GM21528 (cell line): ENCODE results near the gene FOXB1.

ENCODE experiments used
- ATAC-seq: cut with Tn5 transposase; IDR thresholded peaks from one replicate; pipeline ENCODE4 v1.9.1; 2021; ENCODE audit warnings: mild to moderate bottlenecking, moderate library complexity; ENCODE audit not compliant: unreplicated experiment, low FRiP score

The FOXB1 gene

DNA sequence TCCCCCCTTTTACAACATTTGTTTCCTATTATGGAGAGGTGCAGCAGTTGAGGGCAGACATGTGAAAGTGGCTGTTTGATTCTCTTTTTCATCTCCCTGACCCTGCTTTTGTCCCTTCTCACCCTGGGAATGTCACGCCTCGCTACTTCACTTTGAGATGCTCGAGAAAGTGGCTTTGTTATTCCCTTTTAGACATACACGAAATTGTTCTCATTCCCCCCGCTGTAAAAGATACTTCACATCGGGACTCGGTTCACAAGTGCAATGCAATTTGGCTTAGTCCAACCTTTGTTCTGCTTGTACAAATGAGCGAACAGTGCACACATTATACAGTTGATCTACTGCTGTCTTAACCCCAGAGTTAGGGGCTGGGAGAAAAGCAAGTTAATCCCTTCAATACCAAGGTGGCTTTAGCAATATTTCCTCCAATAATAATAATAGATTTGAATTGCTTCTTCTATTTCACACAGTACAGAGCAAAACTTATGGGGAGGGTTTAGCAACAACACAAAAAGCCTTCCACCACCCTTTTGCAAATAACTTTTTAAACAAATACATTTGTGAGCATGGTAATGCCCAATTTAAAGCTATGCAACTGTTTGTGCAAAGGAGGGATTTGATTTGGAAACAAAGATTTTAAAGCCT, 5.7 kb upstream of the FOXB1 start:
- no peak for ATAC-seq

DNA sequence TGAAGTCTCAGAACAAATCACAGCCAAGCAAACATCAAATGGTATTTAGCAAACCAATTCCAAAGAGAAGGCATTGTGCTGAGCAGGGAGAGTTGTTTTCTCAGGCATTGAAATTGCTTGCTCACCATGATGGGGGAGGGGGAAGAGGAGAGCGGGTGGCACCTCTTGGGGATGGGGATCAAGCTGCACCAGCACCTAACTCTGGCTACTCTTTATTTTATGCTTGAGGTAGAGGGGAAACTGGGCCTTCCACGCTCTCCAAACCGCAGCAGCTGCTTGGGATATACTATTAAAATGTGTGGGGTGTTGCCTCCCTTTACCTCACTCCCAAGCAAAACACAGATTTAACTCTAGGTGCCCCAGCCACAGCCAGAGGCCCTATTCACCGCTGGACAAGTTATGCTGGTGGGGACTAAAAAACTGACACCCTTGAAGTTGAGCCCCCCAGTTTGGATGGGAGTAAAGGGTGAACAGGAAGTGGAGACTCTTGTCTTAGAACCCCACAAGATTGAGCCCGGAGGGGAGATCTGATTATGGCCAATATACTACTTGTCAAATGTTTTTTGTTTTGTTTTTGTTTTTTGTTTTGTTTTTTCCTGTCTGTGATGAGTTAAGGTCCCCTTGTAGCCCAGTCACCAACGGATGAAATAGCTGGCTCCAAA, 5.0 kb upstream of the FOXB1 start:
- no peak for ATAC-seq

DNA sequence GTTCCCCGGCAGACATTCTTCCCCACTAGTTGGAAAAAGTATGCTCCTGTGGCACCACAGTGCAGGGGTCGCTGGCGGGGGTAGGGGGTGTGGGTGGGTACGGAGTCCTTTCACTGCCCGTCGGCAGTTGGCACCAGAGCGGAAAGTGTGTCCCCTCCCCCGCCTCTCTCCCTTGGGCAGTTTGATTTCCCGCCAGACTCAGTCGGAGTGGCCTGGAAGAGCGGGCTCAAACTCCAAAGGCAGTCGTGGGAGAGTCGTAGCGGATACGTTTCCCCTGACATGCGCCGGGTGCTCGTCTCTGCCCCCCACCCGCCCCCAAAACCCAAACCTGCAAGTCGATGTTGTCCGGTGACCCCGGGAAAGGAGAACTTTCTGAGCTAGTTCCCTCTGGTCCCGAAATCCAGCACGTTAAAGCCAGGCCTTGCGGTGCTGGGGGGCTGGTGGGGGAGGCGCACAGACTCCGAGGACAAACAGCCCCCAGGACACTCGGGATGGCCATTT, 4.4 kb upstream of the FOXB1 start:
- ATAC-seq = no peak

DNA sequence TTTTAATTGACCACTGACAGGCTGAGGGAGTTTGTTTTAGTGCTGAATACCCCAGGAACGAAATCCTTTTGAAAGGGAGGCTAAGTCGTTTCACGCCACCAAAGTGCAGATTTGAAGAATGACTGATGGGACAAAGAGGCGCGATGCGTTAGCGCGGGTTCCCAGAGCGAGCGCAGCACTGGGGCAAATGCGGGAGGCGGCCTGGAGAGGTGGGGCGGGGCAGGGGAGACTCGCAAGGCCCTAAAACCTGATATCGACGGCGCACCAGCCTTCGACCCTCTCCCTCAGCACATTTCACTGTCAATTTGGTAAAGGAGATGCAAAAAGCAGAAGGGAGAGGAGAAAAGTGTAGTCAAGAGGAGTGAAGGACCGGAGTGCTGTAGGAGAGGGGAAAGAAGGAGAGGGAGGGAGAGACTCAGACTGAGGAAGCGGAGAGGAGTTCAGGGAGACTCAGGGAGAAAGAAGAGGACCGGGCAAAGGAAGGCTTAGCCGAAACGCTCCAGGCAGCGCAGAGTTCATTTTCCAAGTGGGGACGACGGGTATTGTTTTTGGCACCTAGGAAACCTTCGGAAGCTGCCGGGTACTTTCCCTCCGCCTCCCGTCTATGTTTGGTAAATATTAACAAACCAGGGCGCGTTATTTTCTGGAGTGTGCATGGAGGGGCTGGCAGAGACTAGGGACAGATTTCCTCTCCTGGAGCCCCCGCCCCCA, 3.8 kb upstream of the FOXB1 start:
- no peak for ATAC-seq

DNA sequence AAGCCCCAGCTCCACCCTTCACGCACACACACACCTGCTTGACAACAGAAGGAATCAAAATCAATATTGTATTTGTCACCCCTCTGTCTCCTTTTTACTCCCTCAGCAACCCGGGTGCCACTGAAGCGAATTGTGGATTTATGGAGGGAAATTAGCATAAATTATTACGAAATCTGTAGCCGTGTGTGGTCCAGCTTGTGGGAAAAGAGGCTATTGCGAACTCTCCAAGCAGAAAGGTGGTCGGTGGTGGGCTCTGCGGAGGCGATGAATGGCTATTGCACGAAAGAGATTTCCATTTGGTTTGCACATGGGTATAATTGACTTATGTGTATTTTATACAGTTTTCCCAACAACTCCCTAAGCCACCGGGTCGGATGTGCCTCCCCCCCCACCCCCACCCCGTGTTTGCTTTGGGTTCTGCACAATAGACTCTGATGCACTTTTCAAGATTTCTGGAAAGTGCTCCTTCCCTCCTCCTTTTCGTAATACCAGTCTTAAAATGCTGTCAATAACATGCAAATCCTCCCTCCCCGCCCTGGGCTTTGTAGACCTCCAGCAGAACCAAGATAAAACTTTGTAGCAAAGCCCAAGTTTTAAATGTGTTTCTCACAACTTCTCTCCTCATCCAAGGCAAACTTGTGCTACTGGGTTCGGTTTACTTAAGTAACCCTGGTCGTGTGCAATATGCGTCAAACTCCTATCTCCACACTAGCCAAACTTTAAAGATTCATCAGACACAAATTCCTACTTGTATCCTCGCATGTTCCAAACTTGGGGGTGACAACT, 3.1 kb upstream of the FOXB1 start:
- no peak for ATAC-seq

DNA sequence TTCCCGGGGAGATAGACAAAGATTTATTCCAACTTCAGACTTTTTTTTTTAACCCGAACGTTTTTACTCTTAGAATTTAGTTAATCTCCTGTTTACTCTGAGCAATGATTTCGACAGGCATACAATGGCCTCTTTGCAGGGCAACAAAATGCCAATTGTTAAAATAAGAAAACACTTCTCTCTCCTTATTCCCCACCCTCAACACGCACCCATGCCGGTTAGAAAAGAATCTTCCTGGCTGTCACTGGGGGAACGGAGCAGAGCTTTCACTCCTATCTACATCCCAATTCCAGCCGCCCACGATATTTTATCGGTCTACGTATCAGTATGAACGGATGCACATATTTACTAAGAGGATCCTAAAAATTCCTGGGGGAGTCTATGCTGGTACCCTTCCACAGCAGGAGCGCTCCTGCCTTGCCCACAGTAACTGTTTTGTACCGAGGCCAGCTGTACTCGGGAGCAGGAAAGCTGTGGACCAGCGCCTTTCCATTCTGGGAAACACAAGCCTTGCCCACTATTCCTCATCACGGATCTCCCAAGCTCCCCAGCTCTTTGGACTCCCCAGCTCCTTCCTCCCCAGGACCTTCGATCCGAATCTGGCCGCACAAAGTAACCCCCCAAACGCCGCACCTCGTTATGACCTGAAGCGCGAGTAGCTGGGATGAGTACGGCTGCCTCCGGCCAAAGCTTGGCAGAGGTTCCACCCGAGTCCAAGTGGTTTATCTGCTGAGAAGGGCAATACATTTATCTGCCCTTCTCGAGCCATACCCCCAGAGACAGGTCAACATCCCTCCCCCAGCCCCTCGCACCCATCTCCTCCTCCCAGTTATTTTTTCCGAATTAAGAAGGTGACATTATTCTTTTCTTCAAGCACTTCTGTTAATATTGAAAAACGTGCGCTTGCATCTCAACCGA, 2.2 kb upstream of the FOXB1 start:
- ATAC-seq = no peak

DNA sequence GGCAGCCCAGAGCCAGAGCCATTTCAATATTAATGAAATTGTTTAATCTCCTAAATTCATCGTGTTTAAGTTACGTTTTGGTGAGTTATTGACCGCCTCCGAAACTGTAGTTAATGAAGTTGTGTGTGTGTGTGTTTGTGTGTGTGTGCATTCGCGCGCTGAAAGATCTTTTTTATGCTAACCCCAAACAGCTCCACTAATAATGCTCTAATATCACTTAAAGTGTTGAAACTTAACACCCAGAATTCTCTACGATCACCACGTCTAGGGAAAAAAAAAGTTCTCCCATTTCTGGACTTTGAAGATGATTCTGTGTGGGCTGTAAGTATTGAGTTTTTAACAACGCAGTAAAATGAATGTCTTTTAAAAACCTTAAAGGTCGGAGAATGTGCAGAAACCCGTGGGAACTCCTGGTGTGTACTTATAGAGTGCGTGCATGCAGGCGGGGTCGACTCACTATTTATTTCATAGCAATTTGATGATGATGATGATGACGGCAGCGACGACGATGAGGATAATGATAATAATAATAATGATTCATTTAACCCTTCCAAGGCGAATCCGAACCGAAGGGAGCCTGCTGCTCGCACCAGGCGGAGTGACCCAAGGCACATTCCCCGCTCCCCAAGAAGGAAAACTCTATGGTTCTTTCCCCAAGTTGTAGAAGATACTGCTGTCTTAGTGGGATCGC, 1.4 kb upstream of the FOXB1 start:
- no peak for ATAC-seq

DNA sequence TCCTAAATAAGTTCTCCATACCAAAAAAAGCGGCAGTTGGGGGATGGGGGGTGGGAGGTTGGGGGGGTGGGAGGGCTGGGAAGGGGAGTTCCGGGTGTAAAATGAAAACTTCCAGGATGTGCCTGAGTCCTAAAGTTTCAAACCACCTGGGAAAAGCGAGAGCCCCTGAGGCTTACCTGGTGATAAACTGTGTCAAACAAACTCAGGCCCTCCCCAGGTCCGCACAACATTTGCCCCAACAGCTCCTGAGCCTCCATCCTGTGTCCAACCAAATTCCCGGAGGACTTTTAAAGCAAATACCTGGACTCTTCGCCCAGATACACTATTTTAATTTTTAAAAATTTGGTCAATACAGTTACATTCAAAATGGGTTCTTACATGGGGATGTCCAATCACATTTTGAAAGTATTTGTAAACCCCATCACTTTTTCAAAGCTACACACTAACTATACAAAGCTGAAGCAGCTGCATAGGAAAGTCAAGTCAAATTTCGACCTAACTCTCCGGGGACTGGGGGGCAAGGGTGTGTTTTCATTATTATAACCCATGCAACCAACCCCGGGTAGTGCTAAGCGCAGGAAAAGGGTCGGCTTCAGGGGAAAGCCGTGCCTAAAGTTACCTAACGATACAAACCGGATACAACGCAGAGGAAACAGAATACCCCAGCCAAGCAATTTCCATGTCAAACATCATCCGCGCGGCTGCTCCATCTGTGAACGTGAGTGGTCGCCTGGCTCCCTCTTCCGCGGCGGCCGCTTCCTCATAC, 685 bp upstream of the FOXB1 start:
- no peak for ATAC-seq

DNA sequence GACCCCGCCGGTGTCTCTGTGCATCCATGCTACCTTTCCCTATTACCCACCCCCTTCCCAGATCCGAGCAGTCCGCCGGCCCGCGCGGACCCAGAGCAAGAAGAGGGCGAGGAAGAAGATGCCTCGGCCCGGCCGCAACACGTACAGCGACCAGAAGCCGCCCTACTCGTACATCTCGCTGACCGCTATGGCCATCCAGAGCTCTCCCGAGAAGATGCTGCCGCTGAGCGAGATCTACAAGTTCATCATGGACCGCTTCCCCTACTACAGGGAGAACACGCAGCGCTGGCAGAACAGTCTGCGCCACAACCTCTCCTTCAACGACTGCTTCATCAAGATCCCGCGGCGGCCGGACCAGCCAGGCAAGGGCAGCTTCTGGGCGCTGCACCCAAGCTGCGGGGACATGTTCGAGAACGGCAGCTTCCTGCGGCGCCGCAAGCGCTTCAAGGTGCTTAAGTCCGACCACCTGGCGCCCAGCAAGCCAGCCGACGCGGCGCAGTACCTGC, 788 bp downstream of the FOXB1 start:
- no peak for ATAC-seq

DNA sequence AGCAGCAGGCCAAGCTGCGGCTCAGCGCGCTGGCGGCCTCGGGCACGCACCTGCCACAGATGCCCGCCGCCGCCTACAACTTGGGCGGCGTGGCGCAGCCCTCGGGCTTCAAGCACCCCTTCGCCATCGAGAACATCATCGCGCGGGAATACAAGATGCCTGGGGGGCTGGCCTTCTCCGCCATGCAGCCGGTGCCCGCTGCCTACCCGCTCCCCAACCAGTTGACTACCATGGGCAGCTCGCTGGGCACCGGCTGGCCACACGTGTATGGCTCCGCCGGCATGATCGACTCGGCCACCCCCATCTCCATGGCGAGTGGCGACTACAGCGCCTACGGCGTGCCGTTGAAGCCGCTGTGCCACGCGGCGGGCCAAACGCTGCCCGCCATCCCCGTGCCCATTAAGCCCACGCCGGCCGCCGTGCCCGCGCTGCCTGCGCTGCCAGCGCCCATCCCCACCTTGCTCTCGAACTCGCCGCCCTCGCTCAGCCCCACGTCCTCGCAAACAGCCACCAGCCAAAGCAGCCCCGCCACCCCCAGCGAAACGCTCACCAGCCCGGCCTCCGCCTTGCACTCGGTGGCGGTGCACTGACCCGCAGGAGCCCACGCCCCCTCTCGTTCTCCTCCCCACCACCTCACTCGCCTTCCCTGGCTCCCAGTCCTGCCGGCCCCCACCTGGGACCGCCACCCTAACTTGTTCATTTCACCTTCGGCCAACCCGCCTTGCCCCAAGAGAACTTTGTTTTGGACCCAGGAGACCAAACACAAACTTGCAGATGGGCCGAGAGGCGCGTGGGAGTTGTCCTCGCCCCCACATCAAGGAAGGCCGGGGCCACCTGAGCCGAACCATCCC, 1.5 kb downstream of the FOXB1 start:
- peak; percentile 12 for ATAC-seq

DNA sequence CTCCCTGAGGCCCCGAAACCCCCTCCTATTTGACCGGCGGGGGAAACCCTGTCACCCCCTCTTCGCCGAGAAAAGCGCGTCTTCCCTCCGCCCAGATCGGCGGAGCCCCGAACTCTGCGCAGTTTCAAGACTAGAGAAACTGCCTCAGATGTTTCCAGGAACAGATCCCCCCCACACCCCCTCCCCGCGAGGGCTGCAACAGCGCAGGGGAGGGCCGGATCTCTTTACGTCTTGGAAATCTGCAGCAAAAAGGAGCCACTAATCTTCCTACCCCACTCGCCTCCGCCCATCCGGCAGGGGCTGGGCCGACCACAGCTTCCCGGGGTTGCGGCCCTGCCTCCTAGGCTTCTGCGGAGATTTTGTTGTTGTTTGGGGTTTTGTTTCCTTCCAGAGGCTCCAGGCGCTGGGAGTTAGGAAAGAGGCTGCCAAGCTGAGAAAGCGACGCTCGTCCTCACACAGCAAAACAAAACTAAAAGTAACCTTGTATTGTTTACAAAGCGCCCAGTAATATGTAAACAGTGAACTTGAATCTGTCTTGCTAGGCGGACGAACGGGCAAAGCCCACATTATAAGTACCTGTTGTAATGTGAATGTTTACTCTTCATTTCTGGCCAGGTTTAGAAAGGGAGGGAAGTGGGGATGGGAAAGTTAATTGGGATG, 2.2 kb downstream of the FOXB1 start:
- ATAC-seq = peak; percentile 63

DNA sequence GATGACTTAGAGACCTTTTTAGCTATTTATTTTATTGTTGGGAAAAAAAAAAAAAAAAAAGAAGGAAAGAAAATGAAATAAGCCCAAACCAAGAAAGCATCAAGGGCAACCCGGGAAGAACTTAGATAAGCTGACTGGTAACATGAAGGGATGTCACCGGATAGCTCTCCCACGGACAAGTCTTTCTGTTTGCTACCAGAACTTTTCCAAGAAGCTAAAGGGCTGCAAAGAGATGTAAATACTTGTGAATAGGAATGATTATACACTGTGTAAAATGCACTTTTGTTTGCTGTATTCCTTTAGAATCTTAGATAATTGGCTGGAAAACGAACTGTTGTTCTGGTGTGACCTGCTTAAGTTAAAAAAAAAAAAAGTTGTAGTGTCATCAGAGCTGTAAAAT, 2.8 kb downstream of the FOXB1 start:
- ATAC-seq = no peak

DNA sequence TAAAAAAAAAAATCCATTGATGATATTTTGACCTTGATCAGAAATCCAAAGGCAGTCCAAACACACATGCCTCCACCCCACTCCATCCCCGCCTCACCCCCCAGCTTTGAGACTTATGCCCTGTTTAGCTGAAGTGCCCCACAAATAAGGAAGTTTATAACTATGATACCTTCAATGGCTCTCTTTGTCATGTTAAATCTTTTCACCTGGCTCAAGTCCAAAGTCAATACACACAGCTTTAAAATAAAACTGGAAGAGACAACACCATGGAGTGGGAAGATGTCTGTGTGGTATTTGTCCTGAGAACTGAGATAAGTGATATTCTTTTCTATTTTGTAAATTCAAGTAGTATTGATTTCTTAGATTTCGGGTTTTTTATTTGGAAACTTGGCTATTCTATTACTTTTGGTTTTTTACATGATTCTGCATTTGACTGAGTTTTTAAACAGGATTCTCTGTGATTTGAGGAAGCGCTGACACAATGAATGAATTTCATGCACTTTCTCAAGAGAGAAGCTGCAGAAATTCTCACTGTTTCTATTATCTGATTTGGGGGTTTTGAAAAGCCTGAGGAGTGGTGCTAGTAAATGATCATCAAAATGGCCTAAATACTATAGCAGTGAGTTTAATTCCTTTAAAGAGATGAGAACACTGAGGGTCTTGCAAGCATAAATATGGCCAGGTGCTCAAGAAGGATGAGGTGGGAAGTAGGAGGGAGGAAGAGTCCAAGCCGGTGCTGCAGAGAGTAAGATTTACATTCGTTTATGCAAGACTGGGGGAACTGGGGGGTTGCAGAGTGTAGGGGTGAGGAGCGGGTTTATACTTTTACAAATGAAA, 5.2 kb downstream of the FOXB1 start:
- no peak for ATAC-seq

DNA sequence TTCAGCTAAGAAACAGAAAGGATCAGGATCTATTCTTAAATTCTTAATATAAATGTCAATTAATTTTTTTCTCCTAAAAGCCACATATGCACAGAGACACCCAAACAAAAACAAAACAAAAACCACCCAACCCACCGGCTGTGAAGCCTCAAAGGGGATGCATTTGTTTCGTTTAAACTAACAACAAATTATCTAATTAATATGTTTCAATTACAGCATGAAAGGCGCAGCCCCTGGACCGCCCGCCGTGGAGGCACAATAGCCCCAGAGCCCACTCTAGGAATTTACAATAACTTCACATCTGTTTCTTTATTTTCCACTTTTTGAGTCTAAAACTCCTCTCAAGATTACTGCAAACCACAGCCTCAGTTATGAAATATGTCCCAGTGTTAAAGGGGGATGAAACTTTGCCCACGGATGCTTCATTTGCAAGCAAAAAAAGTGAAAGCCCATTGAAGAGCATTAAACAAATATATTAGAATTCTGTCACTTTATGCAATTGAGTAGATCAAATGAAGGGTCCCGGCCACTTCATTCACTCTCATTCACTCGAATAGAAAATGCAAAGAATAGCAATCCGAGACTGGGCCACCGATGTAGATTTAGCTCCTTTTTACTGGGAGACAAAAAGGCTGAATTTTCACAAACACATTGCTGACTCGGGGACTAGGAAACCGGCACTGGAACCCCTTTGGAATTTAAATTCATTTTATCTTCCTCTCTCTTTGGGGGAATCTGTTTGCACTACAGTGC, 6.0 kb downstream of the FOXB1 start:
- no peak for ATAC-seq

DNA sequence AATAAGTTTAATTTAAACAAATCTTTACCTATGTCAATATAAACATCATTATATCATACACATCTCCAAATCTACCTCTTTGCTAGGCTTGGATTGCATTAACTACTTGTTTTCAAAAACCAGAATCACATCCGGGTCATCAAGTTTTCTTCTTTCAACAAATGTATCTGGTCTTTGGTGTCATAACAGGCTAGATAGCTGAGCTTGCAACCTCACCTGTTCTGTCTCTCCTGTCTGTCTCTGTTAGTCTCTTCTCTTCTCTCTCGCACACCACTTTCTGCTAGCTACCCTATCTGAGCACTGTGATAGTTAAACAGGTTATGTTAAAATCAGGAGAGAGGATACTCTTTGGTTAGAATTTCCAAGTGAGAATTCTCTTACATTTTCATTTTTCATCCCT, 6.7 kb downstream of the FOXB1 start:
- ATAC-seq = no peak
